Stimulated activated CD4-positive, alpha-beta T cell treated with anti-CD3 and anti-CD28 coated beads, Interleukin-1b, Interleukin-23, amount 100 ng/mL, for 4 hours (primary cell): ENCODE data around the gene NECAP2.
"Not testable (repeated sequence)": the region's sequence is repeated elsewhere in the genome, so short reads cannot be mapped to it uniquely, and the experiment has no call there.

Source experiments
- DNase-seq, 2 donors: peaks; one replicate each; pipeline ENCODE4 v3.0.0-alpha.2; 2020; ENCODE audit warnings: low read depth in 2 of 2

NECAP2 gene

GRCh38 chr1:16498573-16499413 is 58.3 kb downstream of the NECAP2 start:
- peak; percentile 72 to 85 for DNase-seq

- DNase-seq = not testable (repeated sequence)
These were observed 59.9 kb downstream of the NECAP2 start for GRCh38 chr1:16500466-16500865.

GRCh38 chr1:16500975-16501374 is 60.5 kb downstream of the NECAP2 start:
- not testable (repeated sequence) for DNase-seq

- DNase-seq = not testable (repeated sequence)
These were observed 60.9 kb downstream of the NECAP2 start for GRCh38 chr1:16501446-16501845.

DNA sequence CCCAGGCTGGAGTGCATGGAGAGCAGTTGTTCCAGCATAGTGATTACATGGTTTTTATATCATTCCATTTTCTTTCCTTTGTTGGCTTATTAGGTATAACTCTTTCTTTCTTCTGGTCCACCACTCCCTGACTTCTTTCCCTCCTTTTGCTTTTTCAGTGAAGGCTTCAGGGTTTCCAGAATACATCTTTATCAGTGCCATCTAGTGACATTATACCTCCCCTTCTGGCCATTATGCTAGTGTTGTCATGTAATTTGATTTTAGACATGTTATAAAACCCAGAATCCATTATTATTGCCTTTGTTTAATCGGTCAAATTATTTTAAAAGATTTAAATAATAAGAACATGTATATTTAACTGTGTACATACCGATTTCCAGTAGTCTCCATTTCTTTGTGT is 63.0 kb downstream of the NECAP2 start:
- no peak for DNase-seq

GRCh38 chr1:16505870-16506269 is 65.3 kb downstream of the NECAP2 start:
- not testable (repeated sequence) for DNase-seq

GRCh38 chr1:16506364-16507136 is 66.0 kb downstream of the NECAP2 start:
- DNase-seq = not testable (repeated sequence)

GRCh38 chr1:16508861-16509445 is 68.4 kb downstream of the NECAP2 start:
- DNase-seq = peak in 1 of 2 donors; percentile 12
